Skeletal muscle satellite cell (primary cell): ENCODE results near the gene OOEP. TPM values are rescaled to one million over a fixed set of nuclear protein-coding genes. Genes with fewer than 3 reads are reported as not detected.
"Not testable (repeated sequence)": the region's sequence is repeated elsewhere in the genome, so short reads cannot be mapped to it uniquely, and the experiment has no call there.

ENCODE experiments used
- H3K27me3 ChIP-seq: 2 replicates; pipeline ENCODE4 v1.7.0; 2013; ENCODE audit warnings: low read length; ENCODE audit not compliant: control insufficient read depth, insufficient read depth
- H3K36me3 ChIP-seq: 2 replicates; pipeline ENCODE4 v1.7.0; 2013; ENCODE audit warnings: mild to moderate bottlenecking, control low read depth, low read length; ENCODE audit not compliant: insufficient read depth
- H3K4me1 ChIP-seq: 2 replicates; pipeline ENCODE4 v1.7.0; 2013; ENCODE audit warnings: low read length; ENCODE audit not compliant: control insufficient read depth, insufficient read depth
- H3K4me2 ChIP-seq: 2 replicates; pipeline ENCODE4 v1.7.0; 2013; ENCODE audit warnings: mild to moderate bottlenecking, low read length
- H3K4me3 ChIP-seq: 2 replicates; pipeline ENCODE4 v1.7.0; 2013; ENCODE audit warnings: low read length
- H3K9ac ChIP-seq: 2 replicates; pipeline ENCODE4 v1.7.0; 2013; ENCODE audit warnings: mild to moderate bottlenecking, low read depth, low read length, moderate library complexity
- H3K9me3 ChIP-seq: replicated peaks from 2 replicates; pipeline ENCODE4 v1.7.0; 2013; ENCODE audit warnings: mild to moderate bottlenecking, control low read depth, low read length
- total RNA-seq: library from RNA; depleted of rRNA; stranded (reverse); fragments of >200 nt; gene quantifications from 2 replicates; pipeline ENCODE4 v1.2.3, GENCODE V29; 2012; rRNA removed

Gene OOEP
- total RNA-seq, result 0.22 TPM in 1 of 2 replicates, not detected in the other

- no peaks in the 10 kb centered on the region for H3K36me3 ChIP-seq
These were observed at the start of gene OOEP for GRCh38 chr6:73369563-73369962. OOEP (minus strand) TSS chr6:73369897; CDS start chr6:73369792, 105 bp downstream.

GRCh38 chr6:73418081-73418741 is 48.5 kb upstream of the OOEP start:
- H3K9ac ChIP-seq, result no peak overlapping the region
- H3K4me1 ChIP-seq, result no peaks in the 10 kb centered on the region
- H3K4me2 ChIP-seq, result no peak overlapping the region
- no peak overlapping the region for H3K4me3 ChIP-seq
- H3K27me3 ChIP-seq, result no peaks in the 10 kb centered on the region
- H3K36me3 ChIP-seq, result peaks cover 15% of the 10 kb centered on the region
- H3K9me3 ChIP-seq, result no peaks in the 10 kb centered on the region

More at GRCh38 chr6:73369563-73369962, at the start of gene OOEP:
- H3K4me2 ChIP-seq, result no peak within 1 kb of the TSS
- no peak within 1 kb of the TSS for H3K4me3 ChIP-seq
- H3K9me3 ChIP-seq, result no peaks in the 10 kb centered on the region
- peaks cover 12% of the 10 kb centered on the region for H3K27me3 ChIP-seq
- no peak within 1 kb of the TSS for H3K9ac ChIP-seq
- H3K4me1 ChIP-seq, result no peaks in the 10 kb centered on the region

GRCh38 chr6:73413102-73413501 is 43.4 kb upstream of the OOEP start:
- Histone ChIP-seq H3K4me3 (no peak overlapping the region), H3K9me3 (no peaks in the 10 kb centered on the region), H3K36me3 (no peaks in the 10 kb centered on the region), H3K4me1 (no peaks in the 10 kb centered on the region), H3K4me2 (no peak overlapping the region), H3K9ac (no peak overlapping the region), H3K27me3 (no peaks in the 10 kb centered on the region)

GRCh38 chr6:73409395-73409794 is 39.7 kb upstream of the OOEP start:
- H3K4me3 ChIP-seq, result no peak overlapping the region

GRCh38 chr6:73400656-73401055 is 31.0 kb upstream of the OOEP start:
- Histone ChIP-seq H3K36me3 (no peaks in the 10 kb centered on the region), H3K9me3 (no peaks in the 10 kb centered on the region), H3K9ac (no peak overlapping the region), H3K4me3 (no peak overlapping the region), H3K27me3 (no peaks in the 10 kb centered on the region), H3K4me1 (no peaks in the 10 kb centered on the region), H3K4me2 (no peak overlapping the region)

More at GRCh38 chr6:73409395-73409794, 39.7 kb upstream of the OOEP start:
- no peaks in the 10 kb centered on the region for H3K36me3 ChIP-seq
- H3K27me3 ChIP-seq, result no peaks in the 10 kb centered on the region
- no peaks in the 10 kb centered on the region for H3K9me3 ChIP-seq
- H3K4me1 ChIP-seq, result no peaks in the 10 kb centered on the region
- no peak overlapping the region for H3K4me2 ChIP-seq
- H3K9ac ChIP-seq, result no peak overlapping the region

GRCh38 chr6:73395875-73396274 is 26.2 kb upstream of the OOEP start:
- Histone ChIP-seq H3K4me2 (no peak overlapping the region), H3K9ac (no peak overlapping the region), H3K4me1 (no peaks in the 10 kb centered on the region), H3K36me3 (no peaks in the 10 kb centered on the region), H3K9me3 (no peaks in the 10 kb centered on the region), H3K4me3 (no peak overlapping the region), H3K27me3 (no peaks in the 10 kb centered on the region)

GRCh38 chr6:73394577-73395354 is 25.1 kb upstream of the OOEP start, which contains the start of gene DDX43:
DDX43 (plus strand) TSS chr6:73394828; CDS start chr6:73394906, 78 bp downstream.
- Histone ChIP-seq H3K4me2 (no peak within 1 kb of the TSS), H3K4me1 (no peaks in the 10 kb centered on the region), H3K27me3 (no peaks in the 10 kb centered on the region), H3K9me3 (no peaks in the 10 kb centered on the region), H3K4me3 (no peak within 1 kb of the TSS), H3K36me3 (no peaks in the 10 kb centered on the region), H3K9ac (no peak within 1 kb of the TSS)

- Histone ChIP-seq H3K4me1 (peaks cover 3% of the 10 kb centered on the region), H3K4me3 (no peak overlapping the region), H3K36me3 (no peaks in the 10 kb centered on the region), H3K27me3 (no peaks in the 10 kb centered on the region), H3K9ac (no peak overlapping the region), H3K9me3 (no peaks in the 10 kb centered on the region), H3K4me2 (no peak overlapping the region)
These were observed 23.6 kb upstream of the OOEP start for GRCh38 chr6:73393278-73393677.

- H3K9ac ChIP-seq, H3K9me3 ChIP-seq, H3K4me2 ChIP-seq, H3K4me3 ChIP-seq, H3K36me3 ChIP-seq, H3K27me3 ChIP-seq, H3K4me1 ChIP-seq: not testable (repeated sequence)
These were observed 22.5 kb upstream of the OOEP start for GRCh38 chr6:73392188-73392587.

GRCh38 chr6:73391675-73392074 is 22.0 kb upstream of the OOEP start:
- no peaks in the 10 kb centered on the region for H3K36me3 ChIP-seq
- no peaks in the 10 kb centered on the region for H3K27me3 ChIP-seq
- no peak overlapping the region for H3K9ac ChIP-seq
- peaks cover 3% of the 10 kb centered on the region for H3K4me1 ChIP-seq
- H3K4me3 ChIP-seq, result no peak overlapping the region
- no peaks in the 10 kb centered on the region for H3K9me3 ChIP-seq
- H3K4me2 ChIP-seq, result no peak overlapping the region

- H3K36me3 ChIP-seq, result no peaks in the 10 kb centered on the region
These were observed 20.2 kb upstream of the OOEP start for GRCh38 chr6:73389854-73390253.

More at GRCh38 chr6:73389854-73390253, 20.2 kb upstream of the OOEP start:
- Histone ChIP-seq H3K9me3 (no peaks in the 10 kb centered on the region), H3K4me3 (no peak overlapping the region), H3K4me1 (peaks cover 3% of the 10 kb centered on the region), H3K9ac (no peak overlapping the region), H3K27me3 (no peaks in the 10 kb centered on the region), H3K4me2 (no peak overlapping the region)
